RWPE2 (cell line): ENCODE measurements around the gene RABGGTB.
"Not testable (repeated sequence)": the region's sequence is repeated elsewhere in the genome, so short reads cannot be mapped to it uniquely, and the experiment has no call there.

ENCODE experiments used
- ATAC-seq: fragments of 200-7000 bp; cut with Tn5 transposase; 3 replicates; pipeline ENCODE4 v1.9.1; 2021; ENCODE audit warnings: low read depth
- DNase-seq: peaks from one replicate; pipeline ENCODE4 v3.0.0-alpha.2; 2020; ENCODE audit warnings: low spot score
- H3K27ac ChIP-seq: fragments of 450-650 bp; 2 replicates; pipeline ENCODE4 v1.5.1; 2017; ENCODE audit warnings: mild to moderate bottlenecking; ENCODE audit not compliant: poor library complexity, severe bottlenecking
- H3K27me3 ChIP-seq: fragments of 250-450 bp; sonication (Bioruptor Pico); 2 replicates; pipeline ENCODE4 v1.5.1; 2021; ENCODE audit warnings: mild to moderate bottlenecking, moderate library complexity; ENCODE audit not compliant: insufficient read depth, poor library complexity, severe bottlenecking
- H3K36me3 ChIP-seq: fragments of 250-450 bp; sonication (Bioruptor Pico); 2 replicates; pipeline ENCODE4 v1.5.1; 2020; ENCODE audit warnings: low read depth, mild to moderate bottlenecking, moderate library complexity
- H3K4me1 ChIP-seq: fragments of 250-450 bp; sonication (Bioruptor Pico); 2 replicates; pipeline ENCODE4 v1.5.1; 2021; ENCODE audit warnings: mild to moderate bottlenecking, moderate library complexity; ENCODE audit not compliant: insufficient read depth, poor library complexity, severe bottlenecking
- H3K4me3 ChIP-seq: fragments of 250-450 bp; sonication (Bioruptor Pico); 2 replicates; pipeline ENCODE4 v1.5.1; 2021; ENCODE audit warnings: mild to moderate bottlenecking, moderate library complexity; ENCODE audit not compliant: severe bottlenecking
- H3K9me3 ChIP-seq: fragments of 250-450 bp; sonication (Bioruptor Pico); 2 replicates; pipeline ENCODE4 v1.5.1; 2021; ENCODE audit warnings: mild to moderate bottlenecking, moderate library complexity; ENCODE audit not compliant: severe bottlenecking
- CTCF ChIP-seq: fragments of 450-650 bp; IDR thresholded peaks from one replicate; pipeline ENCODE4 v1.5.1; 2017; ENCODE audit warnings: mild to moderate bottlenecking, moderate library complexity; ENCODE audit not compliant: poor library complexity, severe bottlenecking

Gene RABGGTB

GRCh38 chr1:75812065-75812464 lies 26.0 kb downstream of the RABGGTB start:
- TF ChIP-seq CTCF: no peak
- H3K4me1 ChIP-seq: no peaks in the 10 kb centered on the region

GRCh38 chr1:75823596-75823995 lies 37.5 kb downstream of the RABGGTB start:
- DNase-seq, ATAC-seq, H3K4me3 ChIP-seq, H3K27me3 ChIP-seq, H3K27ac ChIP-seq, H3K36me3 ChIP-seq, H3K4me1 ChIP-seq, H3K9me3 ChIP-seq: not testable (repeated sequence)

More at GRCh38 chr1:75812065-75812464, 26.0 kb downstream of the RABGGTB start:
- Histone ChIP-seq H3K27ac (no peak overlapping the region), H3K36me3 (no peaks in the 10 kb centered on the region), H3K4me3 (no peak overlapping the region), H3K27me3 (no peaks in the 10 kb centered on the region), H3K9me3 (no peaks in the 10 kb centered on the region)
- DNase-seq (no peak), ATAC-seq (no peak)

GRCh38 chr1:75836528-75837100 lies 50.6 kb downstream of the RABGGTB start:
- TF ChIP-seq CTCF: no peak
- H3K4me1 ChIP-seq: no peaks in the 10 kb centered on the region
- no peaks in the 10 kb centered on the region for H3K27me3 ChIP-seq
- H3K27ac ChIP-seq: no peak overlapping the region
- H3K9me3 ChIP-seq: no peaks in the 10 kb centered on the region
- DNase-seq: no peak
- no peaks in the 10 kb centered on the region for H3K36me3 ChIP-seq
- H3K4me3 ChIP-seq: no peak overlapping the region
- ATAC-seq: no peak

GRCh38 chr1:75838079-75838478 lies 52.0 kb downstream of the RABGGTB start:
- H3K9me3 ChIP-seq: no peaks in the 10 kb centered on the region
- DNase-seq (no peak), ATAC-seq (no peak)
- no peaks in the 10 kb centered on the region for H3K4me1 ChIP-seq
- H3K27ac ChIP-seq: no peak overlapping the region
- no peak for TF ChIP-seq CTCF
- H3K4me3 ChIP-seq: no peak overlapping the region
- no peaks in the 10 kb centered on the region for H3K36me3 ChIP-seq
- H3K27me3 ChIP-seq: no peaks in the 10 kb centered on the region

- Histone ChIP-seq H3K36me3 (no peaks in the 10 kb centered on the region), H3K4me3 (no peak overlapping the region), H3K27me3 (no peaks in the 10 kb centered on the region), H3K27ac (no peak overlapping the region), H3K4me1 (no peaks in the 10 kb centered on the region), H3K9me3 (no peaks in the 10 kb centered on the region)
- no peak for DNase-seq
- no peak for TF ChIP-seq CTCF
- ATAC-seq: no peak
Measured at GRCh38 chr1:75841421-75841820, 55.4 kb downstream of the RABGGTB start.
